Erythroblast (primary cell): ENCODE measurements around the gene ZIC1.

Experiments
- DNase-seq, 2 experiments: peaks; one replicate each; lab custom pipeline; 2025; lab: John Stamatoyannopoulos, UW
- GATA1 ChIP-seq: IDR thresholded peaks from 2 replicates; pipeline ENCODE4 v1.6.1; 2011; ENCODE audit warnings: low read depth, mild to moderate bottlenecking, control low read depth, low read length, moderate library complexity
- POLR2A ChIP-seq: IDR thresholded peaks from 2 replicates; pipeline ENCODE4 v1.6.1; 2011; ENCODE audit warnings: mild to moderate bottlenecking, low read length

Gene ZIC1

DNA sequence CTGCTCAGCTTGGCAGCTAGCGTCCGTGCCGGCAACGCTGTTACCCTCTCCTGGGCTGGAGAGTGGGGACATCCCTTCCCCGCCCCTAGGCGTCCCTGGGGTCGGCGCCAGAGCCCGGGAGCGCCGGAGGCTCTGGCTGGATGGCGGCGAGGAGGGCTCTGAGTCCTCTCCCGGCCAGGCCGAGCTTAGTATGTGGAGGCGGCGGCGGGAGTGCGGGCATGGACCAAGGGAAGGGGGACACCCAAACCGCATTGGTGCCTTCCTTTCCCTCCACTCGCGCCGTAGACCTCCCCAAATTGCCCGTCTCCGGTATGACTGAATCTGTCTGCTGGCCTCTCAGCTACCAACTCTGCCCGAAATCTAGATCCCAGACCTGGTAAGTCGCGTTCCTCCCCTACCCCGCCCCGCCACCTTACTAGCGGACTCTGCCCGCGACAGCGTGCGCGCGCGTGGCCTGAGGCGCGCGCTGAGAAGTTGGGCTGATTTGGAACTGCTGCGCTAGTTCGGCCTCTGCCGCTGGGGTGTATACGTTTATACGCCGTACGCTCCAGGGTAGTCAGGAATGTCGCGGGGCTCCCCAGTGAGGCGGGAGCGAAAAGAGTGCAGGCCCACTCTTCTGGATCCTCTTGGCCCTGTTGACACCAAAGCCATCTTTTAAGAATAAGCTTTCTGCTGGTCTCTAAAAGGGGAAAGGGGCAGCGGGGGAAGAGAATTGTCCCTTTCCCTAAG is 12.2 kb downstream of the ZIC1 start:
- DNase-seq: no peak
- TF ChIP-seq GATA1 (no peak), POLR2A (no peak)

DNA sequence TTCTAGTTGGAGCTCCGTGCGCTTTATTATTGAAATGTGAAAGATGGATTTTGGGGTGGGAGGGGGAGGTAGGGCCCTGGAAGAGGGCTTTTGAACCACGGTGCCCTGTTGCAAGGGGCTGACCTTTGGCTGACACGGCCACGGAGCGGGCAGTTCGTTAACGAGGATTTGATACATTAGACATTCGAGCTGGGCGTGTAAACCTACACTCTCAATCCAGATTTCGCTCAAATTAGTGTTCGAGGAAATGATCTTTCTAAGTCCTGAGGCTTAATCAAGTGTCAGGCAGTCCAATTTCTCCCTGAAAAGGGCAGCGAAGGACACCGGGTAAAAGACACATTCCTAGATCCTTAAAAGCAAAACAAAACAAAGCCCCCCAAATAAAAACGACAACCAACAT is 13.0 kb downstream of the ZIC1 start:
- TF ChIP-seq POLR2A (no peak), GATA1 (no peak)
- DNase-seq: no peak

DNA sequence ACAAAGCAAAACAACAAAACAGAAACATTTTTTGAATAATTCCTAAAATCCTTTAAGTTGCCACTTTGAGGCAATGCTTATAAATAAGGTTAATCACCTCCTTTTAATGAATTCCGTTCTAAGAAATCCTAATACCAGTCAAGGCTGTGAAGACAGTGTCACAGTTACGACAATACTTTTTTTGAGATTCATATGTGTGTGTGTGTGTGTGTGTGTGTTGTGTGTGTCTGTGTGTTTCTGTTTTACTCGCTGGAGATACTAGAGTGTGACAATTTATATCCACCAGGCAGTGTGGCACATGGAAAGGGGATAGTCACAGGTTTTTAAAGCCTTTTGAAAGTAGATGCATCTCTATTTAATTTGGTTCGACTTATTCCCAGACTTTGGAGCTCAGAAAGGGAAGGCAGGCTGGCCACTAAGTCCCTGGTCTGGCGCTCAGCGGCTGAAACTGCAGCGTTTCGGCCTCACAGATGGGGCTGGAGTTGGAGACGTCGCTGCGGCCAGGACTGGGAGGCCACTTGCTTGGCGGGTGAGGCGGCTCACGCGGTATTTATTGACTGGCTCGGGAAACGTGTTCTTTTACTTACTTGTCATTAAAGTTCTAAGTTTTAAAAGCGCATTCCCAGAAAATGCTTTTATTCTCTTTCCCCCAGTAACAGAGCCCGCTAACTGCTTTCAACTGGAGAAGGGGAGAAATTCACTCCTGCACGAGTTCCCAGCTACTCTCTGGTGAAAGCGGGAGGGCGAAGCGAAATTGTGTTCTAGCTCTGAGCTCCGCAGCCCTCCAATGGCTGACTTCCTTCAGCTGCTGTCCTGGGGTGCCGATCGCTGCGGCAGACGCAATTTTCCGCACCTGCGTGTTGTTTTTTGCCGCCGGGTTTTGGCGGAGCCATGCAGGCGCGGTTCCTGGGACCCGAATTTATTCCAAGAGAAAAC is 13.7 kb downstream of the ZIC1 start:
- DNase-seq: no peak
- TF ChIP-seq GATA1 (no peak), POLR2A (no peak)

DNA sequence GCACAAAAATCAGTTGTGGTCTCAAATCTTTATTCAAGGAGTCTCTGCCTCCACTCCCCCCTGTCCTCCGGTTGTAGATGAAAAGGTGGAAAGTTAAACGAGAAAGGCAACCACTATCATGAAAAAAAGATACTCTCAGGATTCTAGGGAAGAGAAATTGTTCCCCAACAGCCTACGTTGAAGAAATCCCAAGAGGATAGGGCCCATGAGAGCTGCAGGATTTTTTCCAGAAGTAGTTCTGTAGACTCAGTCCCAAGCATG is 14.3 kb downstream of the ZIC1 start:
- no peak for DNase-seq
- TF ChIP-seq GATA1: no peak
- TF ChIP-seq POLR2A: no peak

DNA sequence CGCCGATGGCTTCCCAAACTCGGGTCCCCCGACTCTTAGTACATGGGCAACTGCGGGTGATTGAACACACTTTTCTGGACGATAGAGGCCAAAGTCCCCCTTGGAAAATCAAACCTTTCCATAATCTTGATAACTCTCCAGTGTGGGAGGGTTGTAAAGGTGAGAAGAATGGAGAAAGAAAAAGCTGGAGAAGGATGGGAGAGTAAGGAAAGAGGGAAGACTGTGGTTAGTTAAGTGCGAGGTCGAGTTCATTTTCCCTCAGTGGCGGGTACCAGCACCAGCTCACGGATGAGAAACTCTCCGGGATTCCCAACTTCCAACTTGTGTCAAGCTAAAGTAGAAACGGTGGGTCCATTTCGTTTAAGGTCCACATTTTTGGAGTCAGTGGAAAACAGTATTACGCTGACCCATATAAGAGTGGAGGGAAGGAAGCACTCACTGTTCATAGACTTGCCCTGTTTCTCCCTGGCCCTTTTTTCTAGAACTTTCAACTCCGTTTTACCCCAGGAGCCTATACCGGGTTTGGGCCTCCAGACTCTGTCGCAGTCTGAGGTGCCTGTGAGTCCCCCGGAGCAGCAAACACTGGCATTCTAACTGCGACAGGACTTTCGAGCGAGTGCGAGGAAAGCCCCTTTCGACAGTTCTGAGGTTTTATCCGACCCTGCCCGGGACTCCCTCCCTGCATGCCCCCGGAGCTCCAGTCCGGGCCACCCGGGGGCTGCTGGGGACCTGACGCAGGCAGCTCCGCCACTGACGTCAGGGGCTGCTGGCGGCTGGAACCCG is 14.8 kb downstream of the ZIC1 start:
- TF ChIP-seq GATA1 (no peak), POLR2A (no peak)
- no peak for DNase-seq

DNA sequence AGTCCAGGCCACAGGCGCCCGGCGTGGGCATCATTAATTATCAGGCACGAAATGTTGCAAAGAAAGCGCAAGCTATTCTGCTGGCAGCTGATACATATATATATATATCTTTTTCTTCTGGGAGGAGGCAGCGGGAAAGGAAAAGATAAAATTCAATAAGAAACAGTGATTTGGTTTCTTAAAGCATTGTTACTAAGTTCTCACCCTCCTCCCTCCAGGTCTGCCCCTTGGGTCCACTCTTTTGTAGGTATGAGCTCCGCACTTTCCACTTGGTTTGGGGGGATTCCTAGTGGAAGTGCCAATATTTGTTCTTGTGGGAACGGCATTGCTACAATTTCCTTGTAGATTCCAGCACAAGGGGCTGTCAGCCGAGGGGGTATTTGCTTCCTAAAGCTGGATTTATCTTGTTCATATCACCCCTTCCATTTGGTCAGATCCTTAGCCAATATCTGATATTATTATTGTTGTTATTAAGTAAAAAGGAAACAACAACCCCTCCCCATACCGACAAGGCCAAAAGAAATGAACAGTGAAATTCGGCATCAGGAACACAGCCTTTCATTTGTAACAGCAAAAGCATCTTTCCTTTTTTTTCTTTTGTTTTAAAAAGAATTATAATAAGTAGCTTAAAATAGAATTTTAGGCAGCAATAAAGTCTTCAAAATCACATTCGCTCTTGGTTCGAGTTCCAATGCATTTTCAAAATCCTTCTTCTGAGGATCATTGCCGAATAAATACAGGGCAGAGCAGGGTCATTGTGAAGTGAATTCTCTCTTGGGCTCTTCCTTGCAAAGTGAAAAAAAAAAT is 15.6 kb downstream of the ZIC1 start:
- DNase-seq: no peak
- TF ChIP-seq POLR2A: no peak
- no peak for TF ChIP-seq GATA1

DNA sequence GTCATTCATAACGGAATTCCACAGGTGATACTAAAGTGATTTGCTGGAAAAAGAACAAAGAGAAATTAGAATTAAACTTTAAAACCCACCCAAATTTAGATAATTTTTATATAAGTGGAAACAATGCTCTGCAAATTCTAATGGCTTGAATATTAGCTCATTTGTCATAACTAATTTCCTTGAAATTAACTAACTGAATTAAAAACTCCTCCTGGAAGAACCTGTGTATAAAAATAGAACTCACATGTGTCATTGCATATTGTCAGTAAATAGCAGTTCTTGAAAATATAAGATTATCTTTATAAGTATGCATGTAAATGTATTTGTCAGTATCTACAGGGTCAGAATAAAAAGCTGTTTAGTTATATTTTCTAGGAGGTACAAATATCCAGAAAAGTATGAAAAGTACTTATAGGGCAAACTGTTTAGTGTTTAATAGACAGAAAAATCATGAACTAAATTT is 16.3 kb downstream of the ZIC1 start:
- TF ChIP-seq POLR2A: no peak
- TF ChIP-seq GATA1: no peak
- no peak for DNase-seq

DNA sequence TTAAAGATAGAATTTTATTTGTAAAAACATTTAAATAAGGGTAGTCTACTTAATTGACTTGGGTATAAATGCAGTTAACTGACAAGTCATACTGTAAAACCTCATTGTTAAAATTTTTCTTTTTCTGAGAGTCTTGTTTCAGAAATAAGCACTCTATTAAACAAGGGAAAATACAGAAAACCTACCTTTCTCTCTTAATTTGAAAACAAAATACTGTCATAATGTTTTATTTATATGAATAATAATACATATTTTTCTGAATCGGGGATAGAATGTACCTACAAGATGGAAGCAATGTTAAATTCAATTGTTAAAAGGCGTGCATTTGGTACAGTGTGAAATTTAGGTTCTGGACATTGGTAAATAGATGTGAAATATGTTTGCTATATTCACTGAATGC is 17.8 kb downstream of the ZIC1 start:
- no peak for TF ChIP-seq GATA1
- no peak for TF ChIP-seq POLR2A
- no peak for DNase-seq

DNA sequence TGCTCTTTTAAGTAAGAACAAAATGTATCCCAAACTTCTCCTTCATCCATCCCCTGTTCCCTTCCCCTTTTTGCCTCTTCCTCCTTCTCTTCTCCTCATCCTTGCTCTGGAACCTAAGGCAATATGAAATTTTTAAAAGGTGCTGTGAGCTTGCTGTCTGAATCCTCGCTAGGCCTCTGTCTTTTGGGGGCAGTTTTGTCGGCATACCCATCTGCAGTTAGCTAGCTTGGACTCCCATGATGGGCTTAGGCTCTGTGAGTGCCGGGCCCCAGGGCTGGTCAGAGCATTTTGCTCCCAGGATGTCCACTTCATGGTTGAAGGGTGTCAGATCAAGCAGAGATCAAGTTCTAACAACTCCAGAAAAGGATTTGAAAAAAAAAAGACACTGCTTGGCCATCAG is 18.6 kb downstream of the ZIC1 start:
- TF ChIP-seq POLR2A (no peak), GATA1 (no peak)
- DNase-seq: no peak

DNA sequence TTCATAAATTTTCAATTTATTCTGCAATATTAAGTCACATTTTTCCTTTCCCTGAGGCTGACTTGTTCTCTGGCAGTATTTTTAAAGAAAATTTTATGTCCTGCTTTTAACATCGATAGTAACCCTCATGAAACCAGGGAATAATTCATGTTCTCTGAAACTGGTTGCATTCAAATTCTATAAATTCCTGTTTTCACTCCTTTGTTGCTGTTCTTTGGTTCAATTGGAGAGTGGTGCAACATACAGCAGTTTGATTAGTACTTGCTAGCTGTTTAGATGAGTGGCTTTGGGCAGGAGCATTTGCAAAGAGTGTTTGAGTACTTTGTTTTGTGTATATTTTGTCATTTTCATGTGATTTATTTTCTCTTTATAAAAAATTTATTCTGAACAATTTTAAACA is 19.2 kb downstream of the ZIC1 start:
- no peak for TF ChIP-seq POLR2A
- no peak for TF ChIP-seq GATA1
- no peak for DNase-seq

DNA sequence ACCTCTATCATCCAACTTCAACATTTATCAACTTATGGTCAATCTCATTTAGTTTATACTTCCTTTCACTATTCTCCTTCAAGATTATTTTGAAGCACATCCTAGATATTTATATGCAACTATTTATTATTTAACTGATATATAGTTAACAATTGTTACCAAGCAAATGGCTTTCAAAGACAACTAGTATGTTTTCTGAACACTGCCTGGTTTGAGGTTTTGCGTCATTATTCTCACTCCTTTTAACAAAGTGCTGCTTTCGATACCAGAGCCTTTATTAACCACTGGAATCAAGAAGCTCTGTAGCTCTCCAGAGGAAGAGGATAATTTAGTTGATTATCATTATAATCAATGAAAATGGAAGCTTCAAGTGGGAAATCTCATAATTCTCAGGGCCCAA is 19.6 kb downstream of the ZIC1 start:
- DNase-seq: no peak
- TF ChIP-seq POLR2A (no peak), GATA1 (no peak)

DNA sequence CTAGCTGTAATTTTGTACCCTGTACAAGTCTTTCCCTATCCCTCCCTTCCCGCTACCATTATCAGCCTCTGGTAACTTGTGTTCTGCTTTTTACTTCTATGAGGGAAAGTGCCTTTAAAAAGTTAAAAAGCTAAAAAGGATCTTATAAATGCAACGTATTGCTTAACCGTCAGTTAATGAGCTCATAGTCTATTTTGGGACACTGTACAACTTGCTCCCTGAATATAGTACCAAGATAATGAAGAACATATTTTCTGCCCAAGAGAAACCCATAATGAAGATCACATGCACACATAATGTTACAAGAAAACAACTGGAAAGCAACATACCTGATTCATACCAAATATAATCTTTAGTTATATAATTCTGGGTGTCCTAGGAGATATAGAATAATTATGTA is 22.6 kb downstream of the ZIC1 start:
- no peak for DNase-seq
- TF ChIP-seq GATA1 (no peak), POLR2A (no peak)

DNA sequence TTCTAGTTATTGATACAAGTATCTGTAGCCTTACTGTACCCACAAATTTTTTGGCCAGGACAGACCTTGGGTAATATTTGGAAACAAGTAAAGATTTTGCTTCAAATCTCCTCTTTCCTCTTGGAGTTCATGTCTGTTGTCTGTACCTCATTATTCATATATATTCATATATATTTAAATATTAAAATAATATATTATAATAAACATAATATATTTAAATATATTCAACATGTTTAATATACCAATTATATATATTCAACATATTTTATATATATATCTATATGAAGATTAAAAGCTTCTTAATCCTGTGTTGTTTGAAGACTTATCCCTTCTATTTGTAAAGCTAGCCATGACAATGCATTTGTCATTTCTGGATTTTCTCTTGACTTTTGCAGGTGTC is 38.1 kb downstream of the ZIC1 start:
- TF ChIP-seq POLR2A (no peak), GATA1 (no peak)
- DNase-seq: no peak

DNA sequence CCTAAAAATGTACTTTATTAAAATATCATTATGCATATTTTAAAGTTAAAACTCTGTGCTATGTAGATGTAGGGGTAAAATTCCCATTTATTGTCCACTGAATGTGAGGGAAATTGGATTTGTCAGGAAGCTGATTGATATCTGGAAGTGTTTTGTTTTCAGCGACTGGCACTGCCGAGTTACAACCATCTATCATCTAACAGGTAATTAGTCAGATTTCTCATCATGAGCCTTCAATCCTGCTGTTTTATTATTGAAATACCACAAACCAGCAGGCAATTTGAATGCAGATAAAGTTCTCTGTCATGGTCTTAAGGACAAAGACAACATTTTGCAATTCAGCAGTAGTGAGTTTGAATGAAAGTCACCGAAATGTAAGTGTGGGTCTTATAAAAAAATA is 40.5 kb downstream of the ZIC1 start:
- no peak for DNase-seq
- TF ChIP-seq POLR2A: no peak
- TF ChIP-seq GATA1: no peak
